Heart left ventricle (tissue), 13 donors: ENCODE results near the gene MAPK4.

Experiments
- CTCF ChIP-seq, 12 donors: fragments of 200-600 bp; sonication (generic) in 4 of 12; IDR thresholded peaks; one replicate each; pipeline versions ENCODE4 v1.5.0 to v1.8.0; 2018 to 2022; ENCODE audit warnings: antibody characterized with exemption in 12 of 12, mild to moderate bottlenecking in 5 of 12
- POLR2A ChIP-seq, 2 donors: fragments of 450-650 bp; IDR thresholded peaks; one replicate each; pipeline ENCODE4 v1.6.1; 2017; ENCODE audit warnings: antibody characterized with exemption in 2 of 2, mild to moderate bottlenecking in 2 of 2, moderate library complexity in 2 of 2
- donor health status: ischemic (EF 13 %, LVEDD 7.1; RV severe dilation, severe dysfunction).
- donor health status: DM: no; HTN: yes; CAD: no.
- donor health status: DM: no; HTN: no; CAD: no.
- donor health status: ischemic (EF 25% LVEDD 6.9; RV normal size, moderate dysfunction).
- donor health status: ischemic (EF 25% LVEDD 5.7; RV mildly dilated, moderate dysfunction).
- donor health status: ischemic (EF 35%, LVEDD 5.7; RV mildly dilated, moderate dysfunction).
- donor health status: nonischemic (EF 11% LVEDD 7.7; RV severe dilation, severe dysfunction).
- donor health status: DM: yes; HTN: yes; CAD: no.
- donor health status: PGD.
- donor health status: ischemic (EF 29% LVEDD 5.4; RV normal size, mild dysfunction).
- donor health status: nonischemic (EF 23%, LVEDD 6.1; RV moderate dilation, normal function).

GRCh38 chr18:50679656-50680055 lies 119.8 kb downstream of the MAPK4 start:
- TF ChIP-seq POLR2A (IDR thresholded peaks at IDR 0.05) (no peak), CTCF (IDR thresholded peaks at IDR 0.05) (no peak)
